GM12878 (cell line): Measurements from ENCODE around the gene PLAAT3.

Experiments
- EP300 ChIP-seq, 2 experiments: fragments of 150-350 bp in 1 of 2; IDR thresholded peaks; 2 replicates each; pipeline ENCODE4 v1.6.1; 2011 to 2012; ENCODE audit warnings: low read depth in 2 of 2, low read length in 2 of 2, borderline replicate concordance in 1 of 2, improper control_type of control experiment in 1 of 2, inconsistent platforms in 1 of 2; ENCODE audit not compliant: control insufficient read depth in 1 of 2
- ETV6 ChIP-seq, 2 experiments: fragments of 450-650 bp in 1 of 2; IDR thresholded peaks in 1 of 2; conservative IDR thresholded peaks in 1 of 2; 2 replicates each; pipeline ENCODE4 v1.6.1; 2014; ENCODE audit warnings: antibody characterized with exemption in 1 of 2, borderline replicate concordance in 1 of 2, low read depth in 1 of 2, mild to moderate bottlenecking in 1 of 2, moderate library complexity in 1 of 2
- JUNB ChIP-seq: IDR thresholded peaks from 2 replicates; pipeline ENCODE4 v1.6.1; 2016; ENCODE audit warnings: antibody characterized with exemption, mild to moderate bottlenecking
- KDM1A ChIP-seq: fragments of 200-600 bp; sonication (generic); IDR thresholded peaks from 2 replicates; pipeline ENCODE4 v1.6.1; 2016; ENCODE audit warnings: borderline replicate concordance
- MXI1 ChIP-seq: fragments of 150-350 bp; IDR thresholded peaks from 2 replicates; pipeline ENCODE4 v1.6.1; 2011; ENCODE audit warnings: low read depth, mild to moderate bottlenecking, inconsistent platforms, low read length, improper control_type of control experiment
- MYC ChIP-seq: IDR thresholded peaks from 2 replicates; pipeline ENCODE4 v1.6.1; 2011; ENCODE audit warnings: mild to moderate bottlenecking, low read length, moderate library complexity, inconsistent platforms; ENCODE audit not compliant: insufficient read depth, insufficient replicate concordance, insufficient read length, severe bottlenecking
- NFYB ChIP-seq: IDR thresholded peaks from 2 replicates; pipeline ENCODE4 v1.6.1; 2011; ENCODE audit warnings: low read depth, mild to moderate bottlenecking, low read length, improper control_type of control experiment, moderate library complexity; ENCODE audit not compliant: insufficient read depth
- POLR2AphosphoS5 ChIP-seq: IDR thresholded peaks from 2 replicates; pipeline ENCODE4 v1.6.1; 2011; ENCODE audit warnings: mild to moderate bottlenecking, low read length, inconsistent platforms
- TBL1XR1 ChIP-seq: IDR thresholded peaks from 2 replicates; pipeline ENCODE4 v1.6.1; 2012; ENCODE audit warnings: low read depth, low read length, improper control_type of control experiment
- YY1 ChIP-seq: IDR thresholded peaks from 2 replicates; pipeline ENCODE4 v1.6.1; 2011; ENCODE audit warnings: low read depth, mild to moderate bottlenecking, low read length
- ZNF274 ChIP-seq: IDR thresholded peaks from one replicate; pipeline ENCODE4 v1.8.0; 2011; ENCODE audit not compliant: insufficient read length, insufficient read depth
- TF ChIP-seq, protein P1 (sequence below), 3 experiments: IDR thresholded peaks in 2 of 3; conservative IDR thresholded peaks in 1 of 3; 2 replicates each; pipeline ENCODE4 v1.5.1; 2011; ENCODE audit warnings: low read depth in 3 of 3, low read length in 3 of 3, mild to moderate bottlenecking in 3 of 3, control low read depth in 2 of 3, moderate library complexity in 2 of 3, inconsistent platforms in 1 of 3, mixed read lengths in 1 of 3; ENCODE audit not compliant: control insufficient read depth in 2 of 3, insufficient read depth in 1 of 3; ENCODE audit errors: extremely low read depth in 1 of 3
- TF ChIP-seq, protein P2 (sequence below): IDR thresholded peaks from 2 replicates; pipeline ENCODE4 v1.6.1; 2011; ENCODE audit warnings: borderline replicate concordance, low read depth, mild to moderate bottlenecking, moderate library complexity, mixed read lengths, low read length; ENCODE audit not compliant: insufficient read depth; ENCODE audit errors: extremely low read length
- TF ChIP-seq, protein P3 (sequence below): IDR thresholded peaks from 2 replicates; pipeline ENCODE4 v1.6.1; 2011; ENCODE audit warnings: low read depth, mild to moderate bottlenecking, low read length, moderate library complexity, borderline replicate concordance; ENCODE audit errors: extremely low read depth

DNA sequence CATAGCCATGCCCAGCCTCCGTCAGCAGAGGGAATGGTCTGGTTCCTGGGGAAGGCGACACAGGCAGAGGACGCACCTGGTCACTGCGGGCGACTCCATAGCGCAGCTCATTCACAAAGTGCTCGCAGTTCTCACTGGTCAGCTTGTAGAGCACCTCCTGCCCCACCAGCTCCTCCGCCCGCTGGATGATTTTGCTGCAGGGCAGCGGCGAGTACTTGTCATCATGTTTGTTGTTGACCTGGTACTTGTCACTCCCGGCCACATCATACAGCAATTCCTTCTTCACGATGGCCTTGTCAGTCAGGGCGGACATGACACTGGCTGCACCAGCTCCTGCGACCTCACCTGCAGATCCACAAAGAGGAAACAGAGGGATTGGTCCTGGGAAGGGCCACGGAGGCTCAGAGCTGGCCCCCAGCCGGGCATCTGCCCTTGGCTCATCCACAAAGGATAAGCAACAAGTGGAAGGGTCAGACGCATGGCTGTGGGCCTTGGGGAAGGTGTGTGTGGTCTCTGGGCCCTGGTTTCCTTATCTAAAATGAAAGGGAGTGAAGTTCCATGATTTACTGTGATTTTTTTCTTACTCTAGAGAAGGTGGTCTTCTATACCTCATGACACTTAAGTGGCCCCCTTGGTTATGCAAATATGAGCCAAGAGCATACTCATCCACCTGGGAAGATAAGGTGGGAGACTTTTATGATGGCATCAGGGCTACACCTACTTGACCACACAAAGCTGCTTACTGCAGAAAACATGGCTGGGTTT, 24.0 kb downstream of the PLAAT3 start:
- no peak for TF ChIP-seq YY1
- TF ChIP-seq KDM1A, result no peak
- no peak for TF ChIP-seq JUNB
- TF ChIP-seq POLR2AphosphoS5, result no peak
- TF ChIP-seq, protein P1, sequence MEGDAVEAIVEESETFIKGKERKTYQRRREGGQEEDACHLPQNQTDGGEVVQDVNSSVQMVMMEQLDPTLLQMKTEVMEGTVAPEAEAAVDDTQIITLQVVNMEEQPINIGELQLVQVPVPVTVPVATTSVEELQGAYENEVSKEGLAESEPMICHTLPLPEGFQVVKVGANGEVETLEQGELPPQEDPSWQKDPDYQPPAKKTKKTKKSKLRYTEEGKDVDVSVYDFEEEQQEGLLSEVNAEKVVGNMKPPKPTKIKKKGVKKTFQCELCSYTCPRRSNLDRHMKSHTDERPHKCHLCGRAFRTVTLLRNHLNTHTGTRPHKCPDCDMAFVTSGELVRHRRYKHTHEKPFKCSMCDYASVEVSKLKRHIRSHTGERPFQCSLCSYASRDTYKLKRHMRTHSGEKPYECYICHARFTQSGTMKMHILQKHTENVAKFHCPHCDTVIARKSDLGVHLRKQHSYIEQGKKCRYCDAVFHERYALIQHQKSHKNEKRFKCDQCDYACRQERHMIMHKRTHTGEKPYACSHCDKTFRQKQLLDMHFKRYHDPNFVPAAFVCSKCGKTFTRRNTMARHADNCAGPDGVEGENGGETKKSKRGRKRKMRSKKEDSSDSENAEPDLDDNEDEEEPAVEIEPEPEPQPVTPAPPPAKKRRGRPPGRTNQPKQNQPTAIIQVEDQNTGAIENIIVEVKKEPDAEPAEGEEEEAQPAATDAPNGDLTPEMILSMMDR (IDR thresholded peaks at IDR 0.05 in 2 of 3, conservative IDR thresholded peaks at IDR 0.05 in 1 of 3; ENCODE audit: control insufficient read depth in 2 of 3, extremely low read depth in 1 of 3, insufficient read depth in 1 of 3, low read depth in 3 of 3, low read length in 3 of 3), result no peak
- no peak for TF ChIP-seq ETV6 (conservative IDR thresholded peaks at IDR 0.05 in 1 of 2, IDR thresholded peaks at IDR 0.05 in 1 of 2; ENCODE audit: borderline replicate concordance in 1 of 2, low read depth in 1 of 2)
- no peak for TF ChIP-seq EP300 (IDR thresholded peaks at IDR 0.05; ENCODE audit: borderline replicate concordance in 1 of 2, control insufficient read depth in 1 of 2, low read depth in 2 of 2, low read length in 2 of 2)
- TF ChIP-seq MXI1, result no peak
- TF ChIP-seq NFYB, result no peak
- TF ChIP-seq TBL1XR1, result no peak
- TF ChIP-seq, protein P2, sequence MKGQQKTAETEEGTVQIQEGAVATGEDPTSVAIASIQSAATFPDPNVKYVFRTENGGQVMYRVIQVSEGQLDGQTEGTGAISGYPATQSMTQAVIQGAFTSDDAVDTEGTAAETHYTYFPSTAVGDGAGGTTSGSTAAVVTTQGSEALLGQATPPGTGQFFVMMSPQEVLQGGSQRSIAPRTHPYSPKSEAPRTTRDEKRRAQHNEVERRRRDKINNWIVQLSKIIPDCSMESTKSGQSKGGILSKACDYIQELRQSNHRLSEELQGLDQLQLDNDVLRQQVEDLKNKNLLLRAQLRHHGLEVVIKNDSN, result no peak
- TF ChIP-seq MYC, result no peak
- TF ChIP-seq ZNF274, result no peak
- TF ChIP-seq, protein P3, sequence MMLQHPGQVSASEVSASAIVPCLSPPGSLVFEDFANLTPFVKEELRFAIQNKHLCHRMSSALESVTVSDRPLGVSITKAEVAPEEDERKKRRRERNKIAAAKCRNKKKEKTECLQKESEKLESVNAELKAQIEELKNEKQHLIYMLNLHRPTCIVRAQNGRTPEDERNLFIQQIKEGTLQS, result no peak
